Measurements from ENCODE around the gene FAM163A.

The FAM163A gene

DNA sequence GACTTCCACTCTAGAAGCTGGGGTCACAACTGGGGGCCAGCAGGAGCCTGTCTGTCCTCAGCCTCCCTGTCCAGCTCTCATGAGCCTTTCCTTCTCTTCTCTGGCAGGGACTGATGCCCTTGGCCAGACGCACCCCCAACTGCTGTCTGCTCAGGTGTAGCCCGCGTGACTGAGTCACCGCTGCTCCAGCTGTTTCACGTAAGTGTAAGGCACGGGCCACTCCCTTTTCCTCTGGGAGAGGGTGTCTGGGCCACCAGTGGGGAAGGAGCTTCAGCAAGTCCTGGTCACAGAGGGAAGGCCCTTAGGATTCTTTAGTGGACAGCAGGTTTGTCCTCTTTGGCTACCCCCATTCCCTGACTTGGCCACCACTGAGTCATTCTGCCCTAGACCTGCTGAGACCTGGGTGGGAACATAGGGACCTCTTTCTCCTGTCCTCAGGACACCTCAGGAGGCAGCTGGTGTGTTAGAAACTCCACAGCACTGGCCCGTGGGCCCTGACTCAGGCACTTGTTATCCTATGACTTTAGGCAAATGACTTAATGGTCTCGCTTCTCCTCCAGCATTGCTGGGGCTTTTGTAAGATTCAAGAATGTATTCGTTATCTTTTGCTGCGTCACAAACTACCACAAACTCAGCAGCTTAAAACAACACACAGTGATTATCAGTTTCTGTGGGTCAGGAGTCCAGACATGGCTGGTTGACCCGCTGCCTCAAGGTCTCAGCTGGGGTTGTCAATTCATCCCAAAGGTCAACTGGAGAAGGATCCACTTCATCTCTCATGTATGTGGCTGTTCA, 64.8 kb downstream of the FAM163A start:
- TF ChIP-seq, protein P1, sequence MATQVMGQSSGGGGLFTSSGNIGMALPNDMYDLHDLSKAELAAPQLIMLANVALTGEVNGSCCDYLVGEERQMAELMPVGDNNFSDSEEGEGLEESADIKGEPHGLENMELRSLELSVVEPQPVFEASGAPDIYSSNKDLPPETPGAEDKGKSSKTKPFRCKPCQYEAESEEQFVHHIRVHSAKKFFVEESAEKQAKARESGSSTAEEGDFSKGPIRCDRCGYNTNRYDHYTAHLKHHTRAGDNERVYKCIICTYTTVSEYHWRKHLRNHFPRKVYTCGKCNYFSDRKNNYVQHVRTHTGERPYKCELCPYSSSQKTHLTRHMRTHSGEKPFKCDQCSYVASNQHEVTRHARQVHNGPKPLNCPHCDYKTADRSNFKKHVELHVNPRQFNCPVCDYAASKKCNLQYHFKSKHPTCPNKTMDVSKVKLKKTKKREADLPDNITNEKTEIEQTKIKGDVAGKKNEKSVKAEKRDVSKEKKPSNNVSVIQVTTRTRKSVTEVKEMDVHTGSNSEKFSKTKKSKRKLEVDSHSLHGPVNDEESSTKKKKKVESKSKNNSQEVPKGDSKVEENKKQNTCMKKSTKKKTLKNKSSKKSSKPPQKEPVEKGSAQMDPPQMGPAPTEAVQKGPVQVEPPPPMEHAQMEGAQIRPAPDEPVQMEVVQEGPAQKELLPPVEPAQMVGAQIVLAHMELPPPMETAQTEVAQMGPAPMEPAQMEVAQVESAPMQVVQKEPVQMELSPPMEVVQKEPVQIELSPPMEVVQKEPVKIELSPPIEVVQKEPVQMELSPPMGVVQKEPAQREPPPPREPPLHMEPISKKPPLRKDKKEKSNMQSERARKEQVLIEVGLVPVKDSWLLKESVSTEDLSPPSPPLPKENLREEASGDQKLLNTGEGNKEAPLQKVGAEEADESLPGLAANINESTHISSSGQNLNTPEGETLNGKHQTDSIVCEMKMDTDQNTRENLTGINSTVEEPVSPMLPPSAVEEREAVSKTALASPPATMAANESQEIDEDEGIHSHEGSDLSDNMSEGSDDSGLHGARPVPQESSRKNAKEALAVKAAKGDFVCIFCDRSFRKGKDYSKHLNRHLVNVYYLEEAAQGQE (IDR thresholded peaks at IDR 0.05; ENCODE audit: insufficient read depth in 1 of 2, low read depth in 2 of 2, low read length in 2 of 2), result no peak
- TF ChIP-seq TAF1 (IDR thresholded peaks at IDR 0.05; ENCODE audit: borderline replicate concordance, insufficient read depth, low read length), result no peak
- TF ChIP-seq SIN3A (IDR thresholded peaks at IDR 0.05; ENCODE audit: borderline replicate concordance, insufficient read depth, low read length), result no peak
- TF ChIP-seq POLR2AphosphoS5 (IDR thresholded peaks at IDR 0.05; ENCODE audit: low read depth, low read length), result no peak
- TF ChIP-seq FOXP2 (optimal IDR thresholded peaks at IDR 0.05; ENCODE audit: borderline replicate concordance, extremely low read depth, extremely low read length, insufficient read depth), result no peak

DNA sequence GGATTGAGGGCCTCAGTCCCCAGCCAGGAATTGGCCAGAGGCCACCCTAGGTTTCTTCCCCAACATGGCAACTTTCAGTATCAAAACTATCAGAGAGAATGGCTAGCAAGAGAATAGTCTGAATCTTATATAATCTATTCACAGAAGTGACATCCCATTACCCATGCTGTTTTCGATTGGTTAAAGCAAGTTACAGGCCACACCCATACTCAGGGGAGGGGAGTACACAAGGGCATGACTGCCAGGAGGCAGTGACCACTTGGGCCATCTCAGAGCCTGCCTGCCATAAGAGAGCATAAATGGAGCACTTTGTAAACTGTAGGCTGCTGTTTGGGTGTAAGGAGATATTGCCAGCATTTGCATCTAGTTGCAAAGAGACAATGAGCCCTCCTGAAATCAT, 65.4 kb downstream of the FAM163A start:
- TF ChIP-seq TAF1 (IDR thresholded peaks at IDR 0.05; ENCODE audit: borderline replicate concordance, insufficient read depth, low read length) (no peak), SIN3A (IDR thresholded peaks at IDR 0.05; ENCODE audit: borderline replicate concordance, insufficient read depth, low read length) (no peak), FOXP2 (optimal IDR thresholded peaks at IDR 0.05; ENCODE audit: borderline replicate concordance, extremely low read depth, extremely low read length, insufficient read depth) (no peak)

DNA sequence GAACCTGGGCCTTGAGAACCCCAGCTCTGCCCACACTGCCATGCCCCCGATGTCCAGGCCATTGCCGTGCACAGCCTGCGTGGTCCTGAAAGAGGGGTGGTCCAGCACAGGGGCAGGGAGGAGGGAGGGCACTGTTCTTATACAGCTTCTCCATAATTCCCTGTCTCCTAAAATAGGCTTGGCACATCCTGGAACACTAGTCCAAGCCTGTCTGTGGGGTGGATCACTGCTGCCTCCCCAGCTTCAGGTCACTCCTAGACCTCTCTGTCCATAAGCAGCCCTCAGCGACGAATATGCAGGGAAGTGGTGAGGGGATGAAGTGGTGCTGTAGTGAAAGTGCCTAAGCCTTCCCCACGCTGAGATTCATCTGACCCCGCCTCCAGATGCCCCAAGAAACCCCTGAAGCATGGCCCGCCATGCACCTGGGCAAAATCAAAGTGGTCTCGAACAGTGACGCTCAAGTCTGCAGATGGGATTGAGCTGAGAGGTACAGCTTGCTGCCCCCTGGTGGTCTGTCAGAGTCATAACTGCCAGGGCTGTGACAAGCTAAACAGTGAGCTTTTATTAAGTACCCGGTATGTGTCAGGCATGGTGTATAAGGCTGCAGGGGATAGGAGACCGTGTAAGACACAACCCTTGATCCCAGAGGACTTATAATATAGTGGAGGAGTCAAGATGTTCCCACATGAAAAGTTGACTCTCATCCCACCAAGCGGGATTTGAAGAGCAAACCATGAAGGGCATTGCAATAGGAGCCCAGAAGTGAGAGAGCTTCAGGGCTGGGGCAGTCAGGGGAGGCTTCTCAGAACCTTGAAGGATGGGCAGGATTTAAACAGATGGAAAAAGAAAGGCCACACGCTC, 66.6 kb downstream of the FAM163A start:
- TF ChIP-seq TAF1 (IDR thresholded peaks at IDR 0.05; ENCODE audit: borderline replicate concordance, insufficient read depth, low read length) (no peak), SIN3A (IDR thresholded peaks at IDR 0.05; ENCODE audit: borderline replicate concordance, insufficient read depth, low read length) (no peak), POLR2AphosphoS5 (IDR thresholded peaks at IDR 0.05; ENCODE audit: low read depth, low read length) (no peak), FOXP2 (optimal IDR thresholded peaks at IDR 0.05; ENCODE audit: borderline replicate concordance, extremely low read depth, extremely low read length, insufficient read depth) (no peak)
- TF ChIP-seq, protein P1 (IDR thresholded peaks at IDR 0.05; ENCODE audit: insufficient read depth in 1 of 2, low read depth in 2 of 2, low read length in 2 of 2), result no peak

DNA sequence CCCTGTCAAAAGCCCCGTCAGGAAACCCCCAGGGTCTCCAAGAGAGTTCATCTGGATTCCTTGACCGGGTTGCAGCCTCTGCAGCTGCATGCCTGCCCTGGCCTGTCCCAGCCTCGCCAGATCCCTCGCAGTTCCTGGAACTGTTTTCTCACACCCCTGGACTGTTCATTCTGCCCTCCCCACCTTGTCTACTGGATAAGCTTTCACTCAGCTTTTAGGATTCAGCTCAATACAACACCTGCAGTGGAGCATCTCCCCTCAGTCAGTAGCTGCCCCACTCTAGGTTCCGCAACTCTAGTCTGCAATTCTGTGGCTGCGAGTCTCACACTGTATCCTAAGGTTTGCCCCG, 67.2 kb downstream of the FAM163A start:
- TF ChIP-seq POLR2AphosphoS5 (IDR thresholded peaks at IDR 0.05; ENCODE audit: low read depth, low read length), result no peak
- TF ChIP-seq, protein P1 (IDR thresholded peaks at IDR 0.05; ENCODE audit: insufficient read depth in 1 of 2, low read depth in 2 of 2, low read length in 2 of 2), result no peak

DNA sequence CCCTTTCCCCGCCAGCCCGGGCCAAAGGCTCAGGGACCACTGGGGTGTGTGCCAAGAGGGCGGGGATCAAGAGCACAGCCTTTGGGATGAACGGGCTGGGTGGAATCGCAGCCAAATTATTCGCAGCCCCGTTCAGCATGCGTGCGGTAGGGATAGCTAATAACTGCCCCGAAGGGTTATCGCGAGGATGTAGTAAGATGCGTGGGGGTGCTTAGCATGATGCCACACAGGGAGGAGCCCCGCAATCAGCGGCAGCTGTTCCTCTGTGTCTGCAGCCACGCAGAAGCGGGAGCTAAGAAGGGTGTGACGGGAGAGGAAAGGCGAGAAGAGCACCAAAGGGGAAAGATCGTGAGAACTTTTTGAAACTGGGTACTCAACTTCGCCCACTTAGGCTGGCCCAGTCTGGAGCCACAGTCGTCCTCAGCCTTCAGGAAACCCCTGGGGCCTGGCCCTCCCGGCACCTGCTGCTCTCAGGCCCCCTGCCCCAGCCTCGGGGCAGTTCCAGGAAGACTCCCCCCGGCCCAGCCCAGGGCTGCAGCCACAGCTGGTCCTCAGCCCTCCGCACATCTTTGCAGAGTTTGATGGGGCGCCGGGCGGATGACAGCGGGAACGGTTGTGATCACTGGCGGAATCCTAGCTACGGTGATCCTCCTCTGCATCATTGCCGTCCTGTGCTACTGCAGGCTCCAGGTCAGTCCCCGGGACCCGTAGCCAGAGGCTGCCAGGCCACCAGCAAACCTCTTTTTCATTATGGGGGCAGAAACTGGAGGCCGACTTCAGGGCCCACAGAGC, 69.6 kb downstream of the FAM163A start:
- TF ChIP-seq POLR2AphosphoS5 (IDR thresholded peaks at IDR 0.05; ENCODE audit: low read depth, low read length), result no peak
- no peak for TF ChIP-seq FOXP2 (optimal IDR thresholded peaks at IDR 0.05; ENCODE audit: borderline replicate concordance, extremely low read depth, extremely low read length, insufficient read depth)
- TF ChIP-seq, protein P1 (IDR thresholded peaks at IDR 0.05; ENCODE audit: insufficient read depth in 1 of 2, low read depth in 2 of 2, low read length in 2 of 2), result no peak
- TF ChIP-seq TAF1 (IDR thresholded peaks at IDR 0.05; ENCODE audit: borderline replicate concordance, insufficient read depth, low read length), result no peak
- TF ChIP-seq SIN3A (IDR thresholded peaks at IDR 0.05; ENCODE audit: borderline replicate concordance, insufficient read depth, low read length), result no peak
